Measurements from ENCODE around the gene SELENOM.

SELENOM gene

DNA sequence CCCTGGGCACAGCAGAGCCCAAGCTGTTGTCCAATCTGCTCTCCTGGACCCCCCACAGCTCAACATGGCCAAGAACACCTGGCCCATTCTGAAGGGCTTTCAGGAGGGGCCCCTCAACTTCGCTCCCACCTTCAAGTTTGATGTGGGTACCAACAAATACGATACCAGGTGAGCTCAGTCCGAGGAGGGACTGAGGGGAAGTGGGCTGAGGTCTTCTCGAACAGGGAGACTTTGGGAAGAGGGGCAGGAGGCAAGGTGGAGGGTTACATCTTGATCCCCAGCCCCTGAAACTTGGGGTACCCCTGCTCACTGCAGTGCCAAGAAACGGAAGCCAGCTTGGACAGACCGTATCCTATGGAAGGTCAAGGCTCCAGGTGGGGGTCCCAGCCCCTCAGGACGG is 20.8 kb upstream of the SELENOM start:
- Histone ChIP-seq H3K4me3 (ENCODE audit: low read length) (no peak overlapping the region), H3K9ac (ENCODE audit: low read depth, low read length) (no peak overlapping the region), H3K9me3 (replicated peaks; ENCODE audit: low read length) (no peaks in the 10 kb centered on the region), H3K4me2 (ENCODE audit: low read length) (no peak overlapping the region), H3K4me1 (ENCODE audit: control insufficient read depth, insufficient read depth, low read length) (no peaks in the 10 kb centered on the region), H3K27me3 (ENCODE audit: control insufficient read depth, insufficient read depth, low read length) (peaks cover 23% of the 10 kb centered on the region), H3K36me3 (ENCODE audit: insufficient read depth, low read length) (no peaks in the 10 kb centered on the region)

DNA sequence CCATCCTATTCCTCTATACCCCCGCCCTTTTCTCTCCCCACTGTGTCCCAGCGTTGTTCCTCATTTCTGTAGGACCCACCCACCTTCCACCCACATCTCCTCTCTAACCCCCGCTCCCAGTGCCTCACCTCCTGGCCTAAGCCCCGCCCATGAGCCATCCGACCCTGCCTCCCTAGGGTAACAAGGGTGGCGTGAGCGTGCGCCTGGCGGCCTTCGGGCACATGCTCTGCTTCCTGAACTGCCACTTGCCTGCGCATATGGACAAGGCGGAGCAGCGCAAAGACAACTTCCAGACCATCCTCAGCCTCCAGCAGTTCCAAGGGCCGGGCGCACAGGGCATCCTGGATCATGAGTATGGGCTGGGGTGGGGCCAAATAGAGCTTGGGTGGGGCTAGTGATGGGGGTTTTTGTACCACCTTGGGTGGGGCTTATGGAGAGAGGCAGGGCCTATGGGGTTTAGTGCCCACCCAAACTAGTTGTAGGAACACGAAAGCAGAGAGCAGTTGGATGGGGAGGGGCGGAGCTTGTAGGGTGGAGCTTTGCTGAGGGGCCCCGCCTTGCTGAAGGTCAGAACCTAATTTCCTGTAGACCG is 19.9 kb upstream of the SELENOM start:
- no peak overlapping the region for H3K4me3 ChIP-seq (ENCODE audit: low read length)
- peaks cover 6% of the 10 kb centered on the region for H3K4me1 ChIP-seq (ENCODE audit: control insufficient read depth, insufficient read depth, low read length)
- H3K36me3 ChIP-seq (ENCODE audit: insufficient read depth, low read length): no peaks in the 10 kb centered on the region
- no peak overlapping the region for H3K4me2 ChIP-seq (ENCODE audit: low read length)
- H3K27me3 ChIP-seq (ENCODE audit: control insufficient read depth, insufficient read depth, low read length): peaks cover 25% of the 10 kb centered on the region
- H3K9me3 ChIP-seq (replicated peaks; ENCODE audit: low read length): no peaks in the 10 kb centered on the region
- no peak overlapping the region for H3K9ac ChIP-seq (ENCODE audit: low read depth, low read length)

GRCh38 chr22:31126869-31127175 is 19.5 kb upstream of the SELENOM start:
- no peak overlapping the region for H3K4me2 ChIP-seq (ENCODE audit: low read length)
- no peak overlapping the region for H3K4me3 ChIP-seq (ENCODE audit: low read length)
- no peaks in the 10 kb centered on the region for H3K36me3 ChIP-seq (ENCODE audit: insufficient read depth, low read length)
- H3K4me1 ChIP-seq (ENCODE audit: control insufficient read depth, insufficient read depth, low read length): peaks cover 6% of the 10 kb centered on the region
- H3K9ac ChIP-seq (ENCODE audit: low read depth, low read length): no peak overlapping the region
- peaks cover 25% of the 10 kb centered on the region for H3K27me3 ChIP-seq (ENCODE audit: control insufficient read depth, insufficient read depth, low read length)
- H3K9me3 ChIP-seq (replicated peaks; ENCODE audit: low read length): no peaks in the 10 kb centered on the region

GRCh38 chr22:31126128-31126868 is 18.9 kb upstream of the SELENOM start:
- Histone ChIP-seq H3K4me2 (ENCODE audit: low read length) (no peak overlapping the region), H3K4me3 (ENCODE audit: low read length) (no peak overlapping the region), H3K4me1 (ENCODE audit: control insufficient read depth, insufficient read depth, low read length) (peaks cover 6% of the 10 kb centered on the region), H3K27me3 (ENCODE audit: control insufficient read depth, insufficient read depth, low read length) (peaks cover 25% of the 10 kb centered on the region), H3K36me3 (ENCODE audit: insufficient read depth, low read length) (no peaks in the 10 kb centered on the region), H3K9ac (ENCODE audit: low read depth, low read length) (no peak overlapping the region), H3K9me3 (replicated peaks; ENCODE audit: low read length) (no peaks in the 10 kb centered on the region)

GRCh38 chr22:31125521-31126117 is 18.3 kb upstream of the SELENOM start:
- H3K9me3 ChIP-seq (replicated peaks; ENCODE audit: low read length): no peaks in the 10 kb centered on the region
- no peak overlapping the region for H3K9ac ChIP-seq (ENCODE audit: low read depth, low read length)
- no peak overlapping the region for H3K4me3 ChIP-seq (ENCODE audit: low read length)
- H3K27me3 ChIP-seq (ENCODE audit: control insufficient read depth, insufficient read depth, low read length): peaks cover 25% of the 10 kb centered on the region
- H3K4me1 ChIP-seq (ENCODE audit: control insufficient read depth, insufficient read depth, low read length): peaks cover 6% of the 10 kb centered on the region
- no peak overlapping the region for H3K4me2 ChIP-seq (ENCODE audit: low read length)
- H3K36me3 ChIP-seq (ENCODE audit: insufficient read depth, low read length): no peaks in the 10 kb centered on the region

- Histone ChIP-seq H3K27me3 (ENCODE audit: control insufficient read depth, insufficient read depth, low read length) (peaks cover 25% of the 10 kb centered on the region), H3K36me3 (ENCODE audit: insufficient read depth, low read length) (no peaks in the 10 kb centered on the region), H3K4me3 (ENCODE audit: low read length) (no peak overlapping the region), H3K4me2 (ENCODE audit: low read length) (no peak overlapping the region), H3K9ac (ENCODE audit: low read depth, low read length) (no peak overlapping the region), H3K4me1 (ENCODE audit: control insufficient read depth, insufficient read depth, low read length) (peaks cover 6% of the 10 kb centered on the region), H3K9me3 (replicated peaks; ENCODE audit: low read length) (no peaks in the 10 kb centered on the region)
These were observed 17.6 kb upstream of the SELENOM start for GRCh38 chr22:31124811-31125465.

DNA sequence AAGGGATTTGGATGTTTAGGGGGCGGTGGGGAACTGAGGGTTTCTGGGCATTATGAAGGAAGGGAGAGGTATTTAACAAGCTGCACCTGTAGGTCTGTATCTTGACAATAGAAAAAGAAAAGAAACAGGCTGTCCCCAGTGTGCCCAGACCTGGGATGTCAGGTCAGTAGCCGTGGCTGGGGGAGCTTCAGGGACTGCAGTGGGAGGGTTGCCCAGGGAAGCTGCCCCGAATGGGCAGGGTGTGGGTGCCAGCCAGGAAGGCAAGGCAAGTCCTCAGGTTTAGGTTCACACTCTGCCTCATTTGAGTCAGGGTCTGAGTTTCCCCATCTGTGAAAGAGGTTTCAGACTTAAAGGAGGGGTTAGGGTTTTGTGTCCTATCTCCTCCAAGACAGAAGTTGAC is 16.9 kb upstream of the SELENOM start:
- Histone ChIP-seq H3K36me3 (ENCODE audit: insufficient read depth, low read length) (no peaks in the 10 kb centered on the region), H3K9ac (ENCODE audit: low read depth, low read length) (no peak overlapping the region), H3K9me3 (replicated peaks; ENCODE audit: low read length) (no peaks in the 10 kb centered on the region), H3K4me2 (ENCODE audit: low read length) (no peak overlapping the region), H3K27me3 (ENCODE audit: control insufficient read depth, insufficient read depth, low read length) (peaks cover 31% of the 10 kb centered on the region), H3K4me3 (ENCODE audit: low read length) (no peak overlapping the region), H3K4me1 (ENCODE audit: control insufficient read depth, insufficient read depth, low read length) (peaks cover 6% of the 10 kb centered on the region)

DNA sequence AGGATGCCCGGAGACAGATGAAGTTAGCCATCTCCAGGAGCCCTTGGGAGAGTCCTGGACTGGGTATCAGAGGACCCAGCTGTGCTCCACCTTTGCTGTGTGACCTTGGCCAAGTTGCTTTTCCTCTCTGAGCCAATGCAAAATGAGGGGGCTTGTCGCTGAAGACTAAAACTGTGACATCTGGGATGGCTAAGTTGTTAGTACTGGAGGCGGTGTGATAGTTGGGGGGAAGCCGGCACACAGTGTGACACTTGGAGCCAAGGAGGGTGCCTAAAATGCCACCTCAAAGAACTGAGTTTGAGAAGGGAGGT is 15.9 kb upstream of the SELENOM start:
- H3K4me3 ChIP-seq (ENCODE audit: low read length): no peak overlapping the region
- H3K9me3 ChIP-seq (replicated peaks; ENCODE audit: low read length): no peaks in the 10 kb centered on the region
- no peak overlapping the region for H3K9ac ChIP-seq (ENCODE audit: low read depth, low read length)

GRCh38 chr22:31122532-31123291 is 15.3 kb upstream of the SELENOM start, which contains the start of gene INPP5J:
Gene INPP5J, plus strand, starts transcription at chr22:31122966. Its CDS starts 49 bp downstream, at chr22:31123015.
- Histone ChIP-seq H3K4me2 (ENCODE audit: low read length) (peak within 1 kb of the TSS; percentile 65), H3K27me3 (ENCODE audit: control insufficient read depth, insufficient read depth, low read length) (peaks cover 33% of the 10 kb centered on the region), H3K36me3 (ENCODE audit: insufficient read depth, low read length) (no peaks in the 10 kb centered on the region), H3K4me3 (ENCODE audit: low read length) (no peak within 1 kb of the TSS), H3K9me3 (replicated peaks; ENCODE audit: low read length) (no peaks in the 10 kb centered on the region), H3K9ac (ENCODE audit: low read depth, low read length) (no peak within 1 kb of the TSS), H3K4me1 (ENCODE audit: control insufficient read depth, insufficient read depth, low read length) (peaks cover 6% of the 10 kb centered on the region)

More for the DNA sequence above, 15.9 kb upstream of the SELENOM start:
- H3K36me3 ChIP-seq (ENCODE audit: insufficient read depth, low read length): no peaks in the 10 kb centered on the region
- no peak overlapping the region for H3K4me2 ChIP-seq (ENCODE audit: low read length)
- peaks cover 33% of the 10 kb centered on the region for H3K27me3 ChIP-seq (ENCODE audit: control insufficient read depth, insufficient read depth, low read length)
- H3K4me1 ChIP-seq (ENCODE audit: control insufficient read depth, insufficient read depth, low read length): peaks cover 6% of the 10 kb centered on the region

DNA sequence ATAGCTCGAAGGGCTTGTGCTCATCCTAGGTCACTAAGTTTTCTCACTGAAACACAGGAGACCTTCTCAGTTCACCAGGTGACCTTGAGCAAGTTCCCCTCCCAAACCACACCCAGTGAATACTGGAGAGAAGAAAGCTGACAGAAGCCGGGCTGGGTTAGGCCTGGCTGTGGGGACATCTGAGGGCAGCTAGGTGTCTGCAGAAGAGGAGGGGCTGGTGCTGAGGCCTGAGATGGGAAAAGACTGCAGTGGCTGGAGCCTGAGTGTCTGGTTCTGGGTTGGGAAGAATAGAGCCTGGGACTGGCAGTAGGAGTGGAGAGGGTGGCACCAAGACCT is 14.8 kb upstream of the SELENOM start:
- no peaks in the 10 kb centered on the region for H3K36me3 ChIP-seq (ENCODE audit: insufficient read depth, low read length)
- peaks cover 33% of the 10 kb centered on the region for H3K27me3 ChIP-seq (ENCODE audit: control insufficient read depth, insufficient read depth, low read length)
- no peak overlapping the region for H3K9ac ChIP-seq (ENCODE audit: low read depth, low read length)

GRCh38 chr22:31121403-31121802 is 14.0 kb upstream of the SELENOM start:
- Histone ChIP-seq H3K36me3 (ENCODE audit: insufficient read depth, low read length) (no peaks in the 10 kb centered on the region), H3K9ac (ENCODE audit: low read depth, low read length) (no peak overlapping the region), H3K4me1 (ENCODE audit: control insufficient read depth, insufficient read depth, low read length) (peaks cover 6% of the 10 kb centered on the region), H3K27me3 (ENCODE audit: control insufficient read depth, insufficient read depth, low read length) (peaks cover 33% of the 10 kb centered on the region), H3K4me3 (ENCODE audit: low read length) (no peak overlapping the region), H3K4me2 (ENCODE audit: low read length) (no peak overlapping the region), H3K9me3 (replicated peaks; ENCODE audit: low read length) (no peaks in the 10 kb centered on the region)

More for the DNA sequence above, 14.8 kb upstream of the SELENOM start:
- Histone ChIP-seq H3K9me3 (replicated peaks; ENCODE audit: low read length) (no peaks in the 10 kb centered on the region), H3K4me2 (ENCODE audit: low read length) (no peak overlapping the region), H3K4me3 (ENCODE audit: low read length) (no peak overlapping the region), H3K4me1 (ENCODE audit: control insufficient read depth, insufficient read depth, low read length) (peaks cover 6% of the 10 kb centered on the region)
